ENCODE results near the gene SPG7. TPM values are rescaled to one million over a fixed set of nuclear protein-coding genes. Genes with fewer than 3 reads are reported as not detected.

SPG7 gene
- total RNA-seq, 1 donor from 2014 or later = 184 TPM

- peaks cover 2% of the 10 kb centered on the region for H3K4me1 Mint-ChIP-seq (ENCODE audit: low read depth)
- H3K9me3 Mint-ChIP-seq (ENCODE audit: low read depth) = no peaks in the 10 kb centered on the region
- H3K27me3 Mint-ChIP-seq = peaks cover 4% of the 10 kb centered on the region
- DNase-seq (ENCODE audit: low spot score, unreplicated experiment) = no peak
- H3K4me3 Mint-ChIP-seq (ENCODE audit: low read depth) = no peak overlapping the region
- no peak for TF ChIP-seq CTCF (IDR thresholded peaks at IDR 0.05; ENCODE audit: unreplicated experiment)
- H3K27ac Mint-ChIP-seq = no peak overlapping the region
- H3K36me3 Mint-ChIP-seq (ENCODE audit: insufficient read depth) = no peaks in the 10 kb centered on the region
These were observed 92.8 kb downstream of the SPG7 start for GRCh38 chr16:89600956-89601355.

- H3K4me1 Mint-ChIP-seq (ENCODE audit: low read depth) = peaks cover 2% of the 10 kb centered on the region
- H3K9me3 Mint-ChIP-seq (ENCODE audit: low read depth) = no peaks in the 10 kb centered on the region
- TF ChIP-seq CTCF (IDR thresholded peaks at IDR 0.05; ENCODE audit: unreplicated experiment) = no peak
- no peaks in the 10 kb centered on the region for H3K36me3 Mint-ChIP-seq (ENCODE audit: insufficient read depth)
- DNase-seq (ENCODE audit: low spot score, unreplicated experiment) = no peak
- H3K4me3 Mint-ChIP-seq (ENCODE audit: low read depth) = no peak overlapping the region
- peaks cover 4% of the 10 kb centered on the region for H3K27me3 Mint-ChIP-seq
- H3K27ac Mint-ChIP-seq = no peak overlapping the region
These were observed 93.7 kb downstream of the SPG7 start for GRCh38 chr16:89601906-89602272.

GRCh38 chr16:89602273-89602951 is 94.2 kb downstream of the SPG7 start:
- H3K4me1 Mint-ChIP-seq (ENCODE audit: low read depth) = peaks cover 2% of the 10 kb centered on the region
- H3K27me3 Mint-ChIP-seq = peaks cover 4% of the 10 kb centered on the region
- no peaks in the 10 kb centered on the region for H3K36me3 Mint-ChIP-seq (ENCODE audit: insufficient read depth)
- no peak overlapping the region for H3K4me3 Mint-ChIP-seq (ENCODE audit: low read depth)
- no peak for DNase-seq (ENCODE audit: low spot score, unreplicated experiment)
- TF ChIP-seq CTCF (IDR thresholded peaks at IDR 0.05; ENCODE audit: unreplicated experiment) = no peak
- H3K9me3 Mint-ChIP-seq (ENCODE audit: low read depth) = no peaks in the 10 kb centered on the region
- H3K27ac Mint-ChIP-seq = no peak overlapping the region

- Mint-ChIP-seq H3K4me1 (ENCODE audit: low read depth) (peaks cover 6% of the 10 kb centered on the region), H3K4me3 (ENCODE audit: low read depth) (no peak overlapping the region), H3K27ac (no peak overlapping the region), H3K9me3 (ENCODE audit: low read depth) (no peaks in the 10 kb centered on the region), H3K36me3 (ENCODE audit: insufficient read depth) (no peaks in the 10 kb centered on the region), H3K27me3 (peaks cover 4% of the 10 kb centered on the region)
- DNase-seq (ENCODE audit: low spot score, unreplicated experiment) = no peak
- TF ChIP-seq CTCF (IDR thresholded peaks at IDR 0.05; ENCODE audit: unreplicated experiment) = no peak
These were observed 94.9 kb downstream of the SPG7 start for GRCh38 chr16:89602952-89603590.

- Mint-ChIP-seq H3K4me3 (ENCODE audit: low read depth) (no peak overlapping the region), H3K36me3 (ENCODE audit: insufficient read depth) (no peaks in the 10 kb centered on the region), H3K27me3 (peaks cover 4% of the 10 kb centered on the region), H3K9me3 (ENCODE audit: low read depth) (no peaks in the 10 kb centered on the region), H3K4me1 (ENCODE audit: low read depth) (peaks cover 11% of the 10 kb centered on the region), H3K27ac (no peak overlapping the region)
- no peak for TF ChIP-seq CTCF (IDR thresholded peaks at IDR 0.05; ENCODE audit: unreplicated experiment)
- no peak for DNase-seq (ENCODE audit: low spot score, unreplicated experiment)
These were observed 96.6 kb downstream of the SPG7 start for GRCh38 chr16:89604764-89605163.
